ENCODE measurements around the gene MEA1.
A peak's percentile ranks its signal among the peaks of the same experiment; 100 is the strongest.

Gene MEA1

DNA sequence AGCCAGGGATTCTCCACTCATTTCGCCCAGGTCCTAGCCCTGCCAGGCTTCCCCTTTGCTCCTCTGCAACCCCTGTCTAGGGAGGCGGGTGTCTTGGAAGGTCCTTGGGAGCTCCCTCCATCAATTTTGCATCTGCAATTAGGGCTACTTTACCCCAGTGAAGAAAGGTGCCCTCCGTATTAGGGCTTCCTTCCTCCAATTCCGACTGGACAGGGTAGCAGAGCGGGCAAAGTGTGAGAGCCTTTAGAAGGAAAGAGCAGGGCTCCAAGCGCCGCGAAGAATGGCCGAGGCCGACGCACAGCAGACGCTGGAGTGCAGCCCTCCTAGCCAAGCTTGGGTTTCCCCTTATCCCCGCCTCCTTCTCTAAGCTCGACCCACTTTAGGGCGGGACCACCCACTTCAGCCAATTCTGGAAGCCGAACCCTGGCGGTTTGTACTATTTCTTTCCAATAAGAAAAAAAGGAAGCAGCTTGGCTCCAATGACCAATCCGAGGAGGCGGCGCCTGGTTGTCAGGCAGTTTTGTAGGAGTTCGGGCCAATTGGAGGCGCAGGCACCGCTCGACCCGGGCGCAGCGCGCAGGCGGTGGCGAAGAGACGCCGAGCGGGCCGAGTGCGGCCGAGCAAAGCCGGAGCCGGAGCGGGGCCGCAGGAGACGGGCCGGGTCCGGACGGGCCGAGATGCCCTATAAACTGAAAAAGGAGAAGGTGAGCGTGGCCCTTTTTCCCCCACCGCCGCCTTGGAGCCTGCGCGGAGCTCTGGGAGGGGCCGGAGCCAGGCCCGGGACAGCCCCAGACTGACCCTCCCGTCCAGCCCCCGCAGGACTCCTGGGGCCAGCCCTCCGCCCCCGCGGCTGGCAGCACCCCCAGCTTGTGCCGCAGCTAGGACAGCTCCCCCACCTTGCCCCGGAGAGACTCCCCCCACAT lies 29.5 kb downstream of the MEA1 start, which contains the start of gene PPP2R5D:
PPP2R5D (plus strand) TSS at position 570 of the 923 bp plus-strand sequence; CDS start at position 678, 108 bp downstream.
- peak; percentile 97 for DNase-seq
- Histone ChIP-seq H3K36me3 (peaks cover 2% of the 10 kb centered on the region; the same call in 1 of the 2 replicates), H3K9me3 (no peaks in the 10 kb centered on the region), H3K27me3 (no peaks in the 10 kb centered on the region), H3K4me3 (ENCODE audit: low read depth, low read length) (peak within 1 kb of the TSS; percentile 81), H3K4me1 (no peaks in the 10 kb centered on the region; the same call in 1 of the 2 replicates)
- no peak for TF ChIP-seq CTCF (IDR thresholded peaks at IDR 0.05; ENCODE audit: low read depth, low read length)

- Histone ChIP-seq H3K4me3 (ENCODE audit: low read depth, low read length) (no peak overlapping the region), H3K9me3 (no peaks in the 10 kb centered on the region), H3K36me3 (no peaks in the 10 kb centered on the region), H3K4me1 (no peaks in the 10 kb centered on the region; the same call in 1 of the 2 replicates), H3K27me3 (no peaks in the 10 kb centered on the region)
- DNase-seq = no peak
- TF ChIP-seq CTCF (IDR thresholded peaks at IDR 0.05; ENCODE audit: low read depth, low read length) = no peak
Measured at GRCh38 chr6:42981836-42982235, 31.9 kb downstream of the MEA1 start.

DNA sequence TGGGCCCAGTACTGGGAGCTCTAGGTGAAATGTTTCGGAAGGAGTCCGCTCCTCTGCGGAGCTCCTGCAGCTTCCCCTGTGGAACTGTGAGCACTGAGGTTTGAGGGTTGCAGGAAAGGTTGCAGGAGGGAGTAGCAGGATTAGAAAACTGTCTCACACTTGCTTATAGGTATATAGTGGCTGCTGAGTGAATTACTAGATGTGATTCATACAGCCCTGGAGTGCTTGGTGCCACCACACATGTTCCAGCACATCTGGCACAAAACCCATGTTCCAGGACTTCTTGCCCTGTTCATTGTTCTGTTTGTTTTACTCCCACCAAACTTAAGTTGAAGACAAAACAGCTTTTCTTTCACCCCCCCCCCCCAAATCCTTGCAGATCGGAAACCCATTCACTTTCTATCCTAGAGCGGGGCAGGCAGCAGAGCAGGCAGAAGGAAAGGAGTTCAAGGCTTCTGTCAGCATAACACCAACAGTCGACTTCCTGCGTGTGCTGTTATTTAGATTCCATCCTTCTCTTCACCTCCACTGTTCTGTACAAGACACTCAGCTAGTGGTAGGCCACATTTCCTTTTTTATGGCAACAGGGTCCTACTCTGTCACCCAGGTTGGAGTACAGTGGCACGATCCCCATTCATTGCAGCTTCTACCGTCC lies 34.1 kb downstream of the MEA1 start:
- H3K9me3 ChIP-seq = no peaks in the 10 kb centered on the region
- H3K27me3 ChIP-seq = no peaks in the 10 kb centered on the region
- peak overlapping the region; percentile 88 for H3K4me3 ChIP-seq (ENCODE audit: low read depth, low read length)
- TF ChIP-seq CTCF (IDR thresholded peaks at IDR 0.05; ENCODE audit: low read depth, low read length) = no peak
- no peak for DNase-seq
- H3K36me3 ChIP-seq = no peaks in the 10 kb centered on the region
- H3K4me1 ChIP-seq = peaks cover 5% of the 10 kb centered on the region; the same call in 1 of the 2 replicates

DNA sequence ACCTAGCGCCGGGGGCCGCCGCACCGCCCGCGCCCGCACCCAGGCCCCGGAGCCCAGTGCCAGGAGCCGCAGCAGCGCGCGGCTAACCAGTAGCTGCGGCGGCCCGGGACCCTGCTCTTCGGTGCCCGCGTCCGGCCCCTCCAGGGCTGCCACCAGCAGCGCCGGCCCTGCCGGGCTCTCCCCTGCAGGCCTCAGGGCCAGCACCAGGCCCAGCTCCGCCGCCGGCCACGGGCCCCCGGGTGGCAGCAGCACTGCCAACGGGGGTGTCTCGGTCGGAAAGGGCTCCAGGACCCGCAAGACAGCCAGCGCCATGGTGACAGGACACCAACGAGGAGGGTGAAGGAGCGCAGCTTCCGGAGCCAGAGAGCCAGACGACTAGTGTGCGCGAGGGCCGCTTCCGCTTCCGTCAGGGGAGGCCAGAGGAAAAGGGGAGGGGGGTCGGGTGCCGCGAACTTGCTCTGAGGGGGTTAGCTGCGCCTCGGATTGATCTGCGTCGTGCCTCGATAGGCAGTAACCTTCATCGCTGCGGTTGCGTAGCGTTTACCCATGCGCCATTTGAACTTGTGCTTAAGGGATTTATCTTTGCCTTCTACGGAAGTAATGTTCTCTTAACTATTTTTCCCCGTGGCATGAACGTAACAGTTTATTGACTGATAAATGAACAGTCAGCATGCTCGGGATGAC lies 34.8 kb downstream of the MEA1 start, which contains the start of gene PEX6:
PEX6 (minus strand) TSS at position 343 of the 684 bp plus-strand sequence; CDS start at position 312, 31 bp downstream.
- no peaks in the 10 kb centered on the region for H3K36me3 ChIP-seq
- H3K9me3 ChIP-seq = no peaks in the 10 kb centered on the region
- H3K27me3 ChIP-seq = no peaks in the 10 kb centered on the region
- peak within 1 kb of the TSS; percentile 88 for H3K4me3 ChIP-seq (ENCODE audit: low read depth, low read length)
- peaks cover 5% of the 10 kb centered on the region; the same call in 1 of the 2 replicates for H3K4me1 ChIP-seq
- peak; percentile 94 for DNase-seq
- no peak for TF ChIP-seq CTCF (IDR thresholded peaks at IDR 0.05; ENCODE audit: low read depth, low read length)

- peak overlapping the region; percentile 88 for H3K4me3 ChIP-seq (ENCODE audit: low read depth, low read length)
- no peaks in the 10 kb centered on the region for H3K27me3 ChIP-seq
- DNase-seq = no peak
- peaks cover 5% of the 10 kb centered on the region; the same call in 1 of the 2 replicates for H3K4me1 ChIP-seq
- no peaks in the 10 kb centered on the region for H3K36me3 ChIP-seq
- no peak for TF ChIP-seq CTCF (IDR thresholded peaks at IDR 0.05; ENCODE audit: low read depth, low read length)
- H3K9me3 ChIP-seq = no peaks in the 10 kb centered on the region
Measured at GRCh38 chr6:42978487-42978838, 35.3 kb downstream of the MEA1 start.

Measured in BE2C (cell line).